Naive B cell (primary cell): ENCODE data around the gene NR0B1. TPM values are rescaled to one million over a fixed set of nuclear protein-coding genes. Genes with fewer than 3 reads are reported as not detected.

Experiments used
- ATAC-seq, 2 donors: fragments of 150-1000 bp; cut with Tn5 transposase; 2 replicates each; pipeline ENCODE4 v1.10.0; 2021; ENCODE audit warnings: low read depth in 2 of 2, mild to moderate bottlenecking in 2 of 2, moderate library complexity in 2 of 2
- DNase-seq: peaks from one replicate; pipeline ENCODE4 v3.0.0; 2022
- H3K27ac Mint-ChIP-seq, 6 donors: one replicate each; pipeline ENCODE4 v1.8.0; 2020 to 2022; ENCODE audit warnings: mild to moderate bottlenecking in 6 of 6, mixed read lengths in 6 of 6, moderate library complexity in 5 of 6, inconsistent platforms in 2 of 6
- H3K27me3 Mint-ChIP-seq, 3 donors: one replicate each; pipeline ENCODE4 v1.8.0; 2021 to 2022; ENCODE audit warnings: mixed read lengths in 3 of 3, mild to moderate bottlenecking in 1 of 3
- H3K36me3 Mint-ChIP-seq, 2 donors: one replicate each; pipeline ENCODE4 v1.8.0; 2020 to 2022; ENCODE audit warnings: mixed read lengths in 2 of 2, inconsistent platforms in 1 of 2, mild to moderate bottlenecking in 1 of 2
- H3K4me1 Mint-ChIP-seq, 3 donors: one replicate each; pipeline ENCODE4 v1.8.0; 2020 to 2022; ENCODE audit warnings: mixed read lengths in 3 of 3, inconsistent platforms in 1 of 3, mild to moderate bottlenecking in 1 of 3, moderate library complexity in 1 of 3
- H3K4me3 Mint-ChIP-seq, 8 donors: one replicate each; pipeline ENCODE4 v1.8.0; 2020 to 2022; ENCODE audit warnings: mild to moderate bottlenecking in 8 of 8, mixed read lengths in 8 of 8, moderate library complexity in 8 of 8, inconsistent platforms in 2 of 8
- H3K9me3 Mint-ChIP-seq, 7 donors: one replicate each; pipeline ENCODE4 v1.8.0; 2020 to 2022; ENCODE audit warnings: mixed read lengths in 7 of 7, mild to moderate bottlenecking in 5 of 7, inconsistent platforms in 2 of 7, moderate library complexity in 1 of 7
- polyA plus RNA-seq, 6 donors: library from polyadenylated mRNA; unstranded; fragments of 300-500 nt; fragmentation: Illumina TruSeq; gene quantifications; one replicate each; pipeline ENCODE4 v1.2.3, GENCODE V29; 2021; ENCODE audit warnings: low read depth in 6 of 6

NR0B1 gene
- polyA plus RNA-seq, result not detected

- ATAC-seq (no peak), DNase-seq (no peak)
- Mint-ChIP-seq H3K9me3 (peaks cover 0 to 8% (median 0%) of the 10 kb centered on the region in 7 donors), H3K4me3 (no peak within 1 kb of the TSS), H3K27me3 (peaks cover 10 to 25% (median 18%) of the 10 kb centered on the region in 3 donors), H3K4me1 (peaks cover 0 to 2% (median 0%) of the 10 kb centered on the region in 3 donors), H3K36me3 (peaks cover 0 to 6% of the 10 kb centered on the region in 2 donors), H3K27ac (no peak within 1 kb of the TSS)
These were observed at the start of gene NR0B1 for GRCh38 chrX:30309139-30309571. TSS of gene NR0B1 (minus strand) at chrX:30309390. CDS start at chrX:30309363, 27 bp downstream.

- Mint-ChIP-seq H3K36me3 (no peaks in the 10 kb centered on the region), H3K9me3 (peaks cover 0 to 31% (median 19%) of the 10 kb centered on the region in 7 donors), H3K27me3 (no peaks in the 10 kb centered on the region), H3K4me3 (no peak overlapping the region), H3K4me1 (no peaks in the 10 kb centered on the region), H3K27ac (no peak overlapping the region)
- no peak for DNase-seq
- ATAC-seq, result no peak
These were observed 40.8 kb upstream of the NR0B1 start for GRCh38 chrX:30349946-30350345.

- H3K4me3 Mint-ChIP-seq, result no peak overlapping the region
- no peaks in the 10 kb centered on the region for H3K4me1 Mint-ChIP-seq
- no peaks in the 10 kb centered on the region for H3K36me3 Mint-ChIP-seq
- H3K27ac Mint-ChIP-seq, result no peak overlapping the region
- ATAC-seq, result no peak
- H3K27me3 Mint-ChIP-seq, result no peaks in the 10 kb centered on the region
- H3K9me3 Mint-ChIP-seq, result peaks cover 0 to 5% (median 0%) of the 10 kb centered on the region in 7 donors
- DNase-seq, result no peak
These were observed 34.0 kb upstream of the NR0B1 start for GRCh38 chrX:30343206-30343605.

GRCh38 chrX:30340753-30341152 is 31.6 kb upstream of the NR0B1 start:
- Mint-ChIP-seq H3K36me3 (no peaks in the 10 kb centered on the region), H3K9me3 (peaks cover 0 to 5% (median 0%) of the 10 kb centered on the region in 7 donors), H3K27me3 (no peaks in the 10 kb centered on the region), H3K4me1 (no peaks in the 10 kb centered on the region), H3K27ac (no peak overlapping the region), H3K4me3 (no peak overlapping the region)
- DNase-seq (no peak), ATAC-seq (no peak)

GRCh38 chrX:30327762-30328161 is 18.6 kb upstream of the NR0B1 start:
- Mint-ChIP-seq H3K4me3 (no peak overlapping the region), H3K27me3 (peaks cover 0 to 15% (median 4%) of the 10 kb centered on the region in 3 donors), H3K27ac (no peak overlapping the region), H3K9me3 (peaks cover 0 to 5% (median 0%) of the 10 kb centered on the region in 7 donors), H3K4me1 (no peaks in the 10 kb centered on the region), H3K36me3 (no peaks in the 10 kb centered on the region)
- ATAC-seq (no peak), DNase-seq (no peak)

- peaks cover 0 to 8% (median 0%) of the 10 kb centered on the region in 3 donors for H3K27me3 Mint-ChIP-seq
- no peak overlapping the region for H3K4me3 Mint-ChIP-seq
- no peaks in the 10 kb centered on the region for H3K36me3 Mint-ChIP-seq
- ATAC-seq (no peak), DNase-seq (no peak)
- H3K27ac Mint-ChIP-seq, result no peak overlapping the region
- peaks cover 0 to 7% (median 0%) of the 10 kb centered on the region in 7 donors for H3K9me3 Mint-ChIP-seq
- no peaks in the 10 kb centered on the region for H3K4me1 Mint-ChIP-seq
These were observed 8.1 kb upstream of the NR0B1 start for GRCh38 chrX:30317308-30317707.

- H3K36me3 Mint-ChIP-seq, result peaks cover 0 to 6% of the 10 kb centered on the region in 2 donors
- DNase-seq, result no peak
- peaks cover 0 to 4% (median 0%) of the 10 kb centered on the region in 7 donors for H3K9me3 Mint-ChIP-seq
- H3K4me3 Mint-ChIP-seq, result no peak overlapping the region
- no peak overlapping the region for H3K27ac Mint-ChIP-seq
- peaks cover 0 to 26% (median 15%) of the 10 kb centered on the region in 3 donors for H3K27me3 Mint-ChIP-seq
- H3K4me1 Mint-ChIP-seq, result peaks cover 0 to 2% (median 0%) of the 10 kb centered on the region in 3 donors
- no peak for ATAC-seq
These were observed 4.1 kb upstream of the NR0B1 start for GRCh38 chrX:30313322-30313721.

- Mint-ChIP-seq H3K27ac (no peak overlapping the region), H3K4me1 (peaks cover 0 to 2% (median 0%) of the 10 kb centered on the region in 3 donors)
- DNase-seq, result no peak
These were observed 3.7 kb upstream of the NR0B1 start for GRCh38 chrX:30312858-30313257.

GRCh38 chrX:30310429-30311206 is 1.4 kb upstream of the NR0B1 start:
- H3K4me3 Mint-ChIP-seq, result no peak overlapping the region
- H3K27ac Mint-ChIP-seq, result no peak overlapping the region
- peaks cover 10 to 25% (median 21%) of the 10 kb centered on the region in 3 donors for H3K27me3 Mint-ChIP-seq
- H3K36me3 Mint-ChIP-seq, result peaks cover 0 to 6% of the 10 kb centered on the region in 2 donors
- DNase-seq (no peak), ATAC-seq (no peak)
- peaks cover 0 to 8% (median 0%) of the 10 kb centered on the region in 7 donors for H3K9me3 Mint-ChIP-seq
- H3K4me1 Mint-ChIP-seq, result peaks cover 0 to 2% (median 0%) of the 10 kb centered on the region in 3 donors

More at GRCh38 chrX:30312858-30313257, 3.7 kb upstream of the NR0B1 start:
- no peak for ATAC-seq
- no peak overlapping the region for H3K4me3 Mint-ChIP-seq
- H3K36me3 Mint-ChIP-seq, result peaks cover 0 to 6% of the 10 kb centered on the region in 2 donors
- H3K27me3 Mint-ChIP-seq, result peaks cover 0 to 26% (median 15%) of the 10 kb centered on the region in 3 donors
- peaks cover 0 to 4% (median 0%) of the 10 kb centered on the region in 7 donors for H3K9me3 Mint-ChIP-seq

- no peak overlapping the region for H3K27ac Mint-ChIP-seq
- DNase-seq (no peak), ATAC-seq (no peak)
- H3K27me3 Mint-ChIP-seq, result peaks cover 10 to 25% (median 22%) of the 10 kb centered on the region in 3 donors
- no peak overlapping the region for H3K4me3 Mint-ChIP-seq
- H3K36me3 Mint-ChIP-seq, result peaks cover 0 to 6% of the 10 kb centered on the region in 2 donors
- peaks cover 0 to 8% (median 0%) of the 10 kb centered on the region in 7 donors for H3K9me3 Mint-ChIP-seq
- peaks cover 0 to 2% (median 0%) of the 10 kb centered on the region in 3 donors for H3K4me1 Mint-ChIP-seq
These were observed 689 bp downstream of the NR0B1 start for GRCh38 chrX:30308263-30309138.

GRCh38 chrX:30307466-30307865 is 1.7 kb downstream of the NR0B1 start:
- H3K4me3 Mint-ChIP-seq, result no peak overlapping the region

GRCh38 chrX:30304866-30305265 is 4.3 kb downstream of the NR0B1 start:
- Mint-ChIP-seq H3K9me3 (peaks cover 0 to 7% (median 0%) of the 10 kb centered on the region in 7 donors), H3K27me3 (peaks cover 10 to 26% (median 16%) of the 10 kb centered on the region in 3 donors), H3K36me3 (peaks cover 0 to 6% of the 10 kb centered on the region in 2 donors), H3K27ac (no peak overlapping the region), H3K4me3 (no peak overlapping the region), H3K4me1 (peaks cover 0 to 2% (median 0%) of the 10 kb centered on the region in 3 donors)
- ATAC-seq (no peak), DNase-seq (no peak)

More at GRCh38 chrX:30307466-30307865, 1.7 kb downstream of the NR0B1 start:
- peaks cover 0 to 2% (median 0%) of the 10 kb centered on the region in 3 donors for H3K4me1 Mint-ChIP-seq
- H3K27ac Mint-ChIP-seq, result no peak overlapping the region
- H3K36me3 Mint-ChIP-seq, result peaks cover 0 to 6% of the 10 kb centered on the region in 2 donors
- H3K9me3 Mint-ChIP-seq, result peaks cover 0 to 8% (median 0%) of the 10 kb centered on the region in 7 donors
- ATAC-seq, result no peak
- DNase-seq, result no peak
- H3K27me3 Mint-ChIP-seq, result peaks cover 10 to 25% (median 24%) of the 10 kb centered on the region in 3 donors

- Mint-ChIP-seq H3K27me3 (peaks cover 10 to 19% (median 10%) of the 10 kb centered on the region in 3 donors), H3K9me3 (peaks cover 0 to 4% (median 3%) of the 10 kb centered on the region in 7 donors), H3K36me3 (no peaks in the 10 kb centered on the region), H3K4me1 (no peaks in the 10 kb centered on the region), H3K4me3 (no peak overlapping the region), H3K27ac (no peak overlapping the region)
- ATAC-seq (no peak), DNase-seq (no peak)
These were observed 6.2 kb downstream of the NR0B1 start for GRCh38 chrX:30302956-30303355.
